GM19025 (cell line): ENCODE measurements around the gene COX8C.
"Not testable (repeated sequence)": the region's sequence is repeated elsewhere in the genome, so short reads cannot be mapped to it uniquely, and the experiment has no call there.

ENCODE experiments used
- ATAC-seq: cut with Tn5 transposase; IDR thresholded peaks from one replicate; pipeline ENCODE4 v1.9.1; 2021; ENCODE audit warnings: mild to moderate bottlenecking, low read depth, moderate library complexity; ENCODE audit not compliant: unreplicated experiment

Gene COX8C

DNA sequence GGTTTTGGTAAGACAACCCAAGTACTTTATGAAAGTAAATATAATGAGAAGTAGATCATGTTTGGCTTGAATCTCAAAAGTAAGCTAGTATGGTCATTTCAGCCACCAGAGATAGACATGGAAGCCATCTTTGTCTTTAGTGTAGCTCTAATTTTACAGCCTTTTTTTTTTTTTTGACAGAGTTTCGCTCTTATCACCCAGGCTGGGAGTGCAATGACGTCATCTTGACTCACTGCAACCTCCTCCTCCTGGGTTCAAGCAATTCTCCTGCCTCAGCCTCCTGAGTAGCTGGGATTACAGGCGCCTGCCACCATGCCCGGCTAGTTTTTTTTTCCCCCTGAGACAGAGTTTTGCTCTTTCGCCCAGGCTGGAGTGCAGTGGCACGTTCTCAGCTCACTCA, 7.9 kb downstream of the COX8C start:
- ATAC-seq = not testable (repeated sequence)

DNA sequence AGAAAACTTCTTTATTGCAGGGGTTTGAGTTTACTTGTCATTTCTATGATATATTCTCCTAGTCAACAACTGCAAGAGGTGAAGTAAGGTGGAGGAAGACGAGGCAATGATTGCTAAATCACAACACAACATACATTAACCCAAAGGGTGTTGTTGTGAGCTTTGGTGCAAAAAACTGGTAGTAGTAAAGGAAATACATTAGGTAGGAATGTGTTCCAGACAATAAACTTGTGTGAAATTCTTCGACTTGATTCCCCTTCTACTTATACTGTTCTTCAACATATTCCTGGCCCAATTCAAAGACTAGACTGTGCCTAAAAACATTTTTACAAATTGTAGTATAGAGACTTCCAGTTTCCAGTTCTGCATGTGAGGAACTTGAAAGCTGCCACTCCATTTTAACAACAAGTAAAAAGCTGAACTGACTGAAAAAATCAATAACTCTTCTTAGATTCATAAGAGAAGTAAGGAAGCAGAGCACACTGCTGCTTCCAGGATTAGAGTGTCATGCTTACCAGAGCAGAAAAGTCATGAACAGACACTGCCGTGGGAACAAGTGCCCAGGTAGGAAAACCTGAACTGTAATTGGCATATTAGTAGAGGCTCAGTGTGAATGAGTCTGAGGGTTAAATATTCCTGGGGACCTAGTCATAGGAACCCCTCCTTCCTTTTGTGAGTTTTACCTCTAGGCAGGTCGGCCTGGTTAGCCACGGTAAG, 22.2 kb downstream of the COX8C start:
- ATAC-seq = no peak

DNA sequence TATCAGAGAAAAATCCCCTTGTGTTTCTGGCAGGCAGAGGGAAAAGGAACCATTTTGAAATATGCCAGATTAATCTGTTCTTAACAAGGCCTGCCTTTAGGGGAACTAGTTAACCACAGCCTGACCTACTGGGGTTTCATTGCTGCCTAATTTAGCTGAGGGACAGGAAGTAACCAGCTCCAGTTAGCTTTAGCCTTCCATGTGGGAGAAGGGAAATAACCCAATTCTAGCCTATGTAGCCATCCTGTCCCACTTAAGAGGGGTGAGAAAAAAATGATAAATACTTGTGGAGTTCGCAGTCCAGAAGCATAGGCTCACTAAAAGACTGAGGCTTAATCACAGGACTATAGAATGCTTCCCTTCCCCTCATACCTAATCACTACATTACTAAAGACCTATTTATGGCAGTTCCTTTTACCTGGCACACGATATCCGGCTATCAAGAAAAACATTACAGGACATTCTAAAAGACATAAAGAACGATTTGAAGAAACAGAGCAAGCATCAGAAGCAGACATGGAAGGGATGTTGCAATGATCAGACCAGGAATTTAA, 22.8 kb downstream of the COX8C start:
- ATAC-seq = peak; percentile 79

DNA sequence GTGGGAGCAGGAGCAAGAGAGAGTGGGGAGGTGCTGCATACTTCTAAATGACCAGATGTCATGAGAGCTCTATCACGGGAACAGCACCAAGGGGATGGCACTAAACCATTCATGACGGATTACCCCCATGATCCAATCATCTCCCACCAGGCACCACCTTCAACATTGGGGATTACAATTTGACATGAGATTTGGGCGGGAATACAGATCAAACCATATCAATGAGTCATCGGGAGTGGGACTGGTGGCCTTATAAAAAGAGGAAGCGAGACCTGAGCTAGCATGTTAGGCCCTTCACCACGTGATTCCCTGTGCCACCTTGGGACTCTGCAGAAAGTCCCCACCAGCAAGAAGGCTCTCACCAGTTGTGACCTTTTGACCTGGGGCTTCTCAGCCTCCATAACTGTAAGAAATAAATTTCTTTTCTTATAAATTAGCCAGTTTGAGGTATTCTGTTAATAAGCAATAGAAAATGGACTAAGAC, 28.7 kb downstream of the COX8C start:
- ATAC-seq = peak; percentile 96

DNA sequence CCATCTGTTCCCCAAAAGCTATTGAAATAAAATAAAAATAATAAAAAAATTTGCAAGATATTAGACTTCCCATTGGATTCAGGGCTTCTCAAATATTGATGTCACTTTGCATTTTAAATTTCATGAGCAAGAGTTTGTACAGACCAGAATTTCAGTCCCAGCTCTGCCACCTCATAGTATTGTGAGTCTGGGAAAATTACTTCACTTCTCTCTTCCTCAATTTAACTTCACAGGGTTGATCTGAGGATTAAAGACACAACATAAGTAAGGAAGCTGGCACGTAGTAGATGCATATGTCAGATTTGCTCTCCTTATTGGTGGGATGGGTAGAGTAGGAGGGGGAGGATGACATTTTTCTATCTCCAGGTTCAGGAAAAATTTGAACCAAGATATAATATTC, 32.8 kb downstream of the COX8C start:
- no peak for ATAC-seq

DNA sequence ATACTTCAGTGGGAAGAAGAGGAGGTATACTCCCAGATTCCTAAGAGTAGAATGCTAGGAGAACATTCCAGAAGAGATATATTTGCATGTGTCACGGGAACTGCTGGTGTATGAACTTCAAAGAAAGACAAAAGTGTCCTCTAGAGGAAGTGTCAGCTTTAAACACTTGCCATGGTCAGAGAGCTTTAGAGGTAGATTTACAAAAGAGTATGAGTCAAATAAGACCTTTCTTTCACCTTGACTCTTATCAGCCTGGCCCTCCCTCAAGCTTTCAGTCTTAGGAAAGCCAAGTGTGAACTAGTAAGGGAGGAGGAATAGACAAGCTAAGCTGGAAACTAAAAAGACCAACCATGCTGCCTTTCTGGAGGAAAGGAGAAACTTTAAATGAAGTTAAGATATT, 34.7 kb downstream of the COX8C start:
- no peak for ATAC-seq

DNA sequence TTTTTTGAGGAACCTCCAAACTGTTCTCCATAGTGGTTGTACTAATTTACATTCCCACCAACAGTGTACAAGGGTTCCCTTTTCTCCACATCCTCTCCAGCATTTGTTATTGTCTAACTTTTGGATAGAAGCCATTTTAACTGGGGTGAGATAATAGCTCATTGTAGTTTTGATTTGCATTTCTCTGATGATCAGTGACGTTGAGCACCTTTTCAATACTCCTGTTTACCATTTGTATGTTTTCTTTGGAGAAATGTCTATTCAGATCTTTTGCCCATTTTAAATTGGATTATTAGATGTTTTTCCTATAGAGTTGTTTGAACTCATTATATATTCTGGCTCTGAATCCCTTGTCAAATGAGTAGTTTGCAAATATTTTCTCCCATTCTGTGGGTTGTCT, 37.3 kb downstream of the COX8C start:
- ATAC-seq = not testable (repeated sequence)

DNA sequence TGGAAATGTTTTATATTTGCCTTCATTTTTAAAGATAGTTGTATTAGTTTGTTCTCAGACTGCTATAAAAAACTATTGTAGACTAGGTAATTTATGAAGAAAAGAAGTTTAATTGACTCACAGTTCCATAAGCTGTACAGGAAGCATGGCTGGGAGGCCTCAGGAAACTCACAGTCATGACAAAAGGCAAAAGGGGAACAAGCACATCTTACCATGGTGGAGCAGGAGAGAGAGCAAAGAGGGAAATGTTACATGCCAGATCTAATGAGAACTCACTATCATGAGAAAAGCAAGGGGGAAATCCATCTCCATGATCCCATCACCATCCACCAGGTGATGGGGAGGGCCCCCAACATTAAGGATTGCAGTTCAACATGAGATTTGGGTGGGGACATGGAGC, 48.2 kb downstream of the COX8C start:
- ATAC-seq = no peak

DNA sequence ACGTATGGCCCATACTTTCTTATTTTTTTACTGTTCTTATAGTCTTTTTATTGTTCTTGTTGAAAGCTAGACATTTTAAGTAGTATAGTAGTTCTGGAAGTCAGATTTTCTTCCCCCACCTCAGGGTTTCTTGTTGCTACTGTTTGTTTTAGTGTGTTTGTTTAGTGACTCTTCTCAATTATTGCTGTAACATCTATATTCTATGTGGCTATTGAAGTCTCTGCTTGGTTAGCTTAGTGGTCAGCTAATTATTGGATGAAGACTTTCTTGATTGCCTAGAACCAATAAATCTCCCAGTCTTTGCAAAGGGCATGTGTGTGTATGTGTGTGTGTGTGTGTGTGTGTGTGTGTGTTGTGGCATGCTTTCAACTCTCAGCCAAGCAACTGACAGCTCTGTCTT, 49.5 kb downstream of the COX8C start:
- no peak for ATAC-seq
